ENCODE data around the gene TGFB1.

Gene TGFB1

DNA sequence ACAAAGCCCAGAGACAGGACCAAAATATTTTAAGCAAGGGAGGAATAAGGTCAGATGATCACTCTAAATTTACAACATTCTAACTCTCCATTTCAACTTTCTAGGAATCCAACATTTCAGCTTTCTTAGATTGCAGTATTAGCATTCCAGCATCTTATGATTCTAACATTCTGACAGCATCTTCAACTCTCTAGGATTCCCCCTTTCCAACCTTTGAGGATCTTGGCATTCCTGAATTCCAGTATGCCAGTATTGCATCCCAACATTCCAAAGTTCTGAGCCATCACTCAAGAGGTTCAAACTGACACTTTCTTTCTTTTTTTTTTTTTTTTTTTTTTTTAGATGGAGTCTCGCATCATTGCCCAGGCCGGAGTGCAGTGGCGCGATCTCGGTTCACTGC lies 13.8 kb downstream of the TGFB1 start:
- no peak for DNase-seq

DNA sequence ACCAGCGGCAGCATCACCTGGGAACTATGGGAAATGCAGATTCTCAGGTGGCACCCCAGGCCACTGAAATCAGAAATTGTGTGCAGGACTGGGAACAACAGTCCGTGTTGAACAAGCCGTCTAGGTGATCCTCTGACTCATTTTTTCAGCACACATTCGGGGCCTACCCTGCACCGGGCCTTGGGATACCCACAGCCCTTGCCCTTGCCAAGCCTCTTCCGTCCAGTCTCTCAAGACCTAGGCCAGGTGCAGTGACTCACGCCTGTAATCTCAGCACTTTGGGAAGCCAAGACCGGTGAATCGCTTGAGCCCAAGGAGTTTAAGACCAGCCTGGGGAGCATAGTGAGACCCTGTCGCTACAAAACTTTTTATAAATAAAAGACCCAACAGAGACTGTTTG lies 18.3 kb downstream of the TGFB1 start:
- DNase-seq = no peak

DNA sequence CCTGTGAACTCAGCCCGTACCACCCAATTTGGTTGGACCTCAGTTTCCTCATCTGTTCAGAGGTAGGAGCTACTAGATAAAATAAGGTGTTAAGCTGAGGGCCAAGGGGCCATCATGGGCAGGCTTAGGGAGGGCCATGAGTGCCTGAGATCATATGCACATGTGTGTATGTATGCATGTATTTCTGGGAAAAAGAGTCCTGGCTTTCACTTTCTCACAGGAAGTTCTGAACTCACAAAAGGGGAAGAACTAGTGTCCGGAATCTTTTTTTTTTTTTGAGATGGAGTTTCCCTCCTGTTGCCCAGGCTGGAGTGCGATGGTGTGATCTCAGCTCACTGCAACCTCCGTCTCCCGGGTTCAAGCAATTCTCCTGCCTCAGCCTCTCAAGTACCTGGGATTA lies 18.9 kb downstream of the TGFB1 start:
- no peak for DNase-seq

DNA sequence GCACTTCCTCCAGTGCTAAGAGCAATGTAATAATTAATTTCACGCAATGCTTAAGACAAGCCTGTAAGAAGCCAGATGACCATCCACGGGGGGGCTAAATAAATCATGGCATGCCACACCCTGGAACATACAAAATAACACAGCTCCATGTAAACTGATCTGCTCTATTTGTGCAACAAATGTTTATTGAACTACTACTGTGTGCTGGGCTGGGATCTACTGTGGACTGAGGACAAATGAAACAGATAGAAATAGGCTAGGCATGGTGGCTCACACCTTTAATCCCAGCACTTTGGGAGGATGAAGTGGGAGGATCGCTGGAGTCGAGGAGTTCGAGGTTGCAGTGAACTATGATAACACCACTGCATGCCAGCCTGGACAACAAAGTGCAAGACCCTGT lies 21.3 kb downstream of the TGFB1 start:
- no peak for DNase-seq

DNA sequence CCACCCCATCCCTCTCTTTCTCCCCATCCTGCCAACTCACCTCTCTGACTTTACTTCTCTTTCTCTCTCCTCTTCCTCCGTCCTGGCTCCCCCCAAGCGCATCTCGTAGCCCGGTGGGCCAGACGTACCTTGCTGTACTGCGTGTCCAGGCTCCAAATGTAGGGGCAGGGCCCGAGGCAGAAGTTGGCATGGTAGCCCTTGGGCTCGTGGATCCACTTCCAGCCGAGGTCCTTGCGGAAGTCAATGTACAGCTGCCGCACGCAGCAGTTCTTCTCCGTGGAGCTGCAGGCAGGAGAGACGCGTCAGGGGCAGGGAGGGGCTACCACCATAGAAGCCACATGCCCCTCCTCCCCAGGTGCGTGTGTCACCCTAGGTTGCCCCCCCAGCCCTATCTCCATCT lies 21.7 kb downstream of the TGFB1 start:
- no peak for DNase-seq

DNA sequence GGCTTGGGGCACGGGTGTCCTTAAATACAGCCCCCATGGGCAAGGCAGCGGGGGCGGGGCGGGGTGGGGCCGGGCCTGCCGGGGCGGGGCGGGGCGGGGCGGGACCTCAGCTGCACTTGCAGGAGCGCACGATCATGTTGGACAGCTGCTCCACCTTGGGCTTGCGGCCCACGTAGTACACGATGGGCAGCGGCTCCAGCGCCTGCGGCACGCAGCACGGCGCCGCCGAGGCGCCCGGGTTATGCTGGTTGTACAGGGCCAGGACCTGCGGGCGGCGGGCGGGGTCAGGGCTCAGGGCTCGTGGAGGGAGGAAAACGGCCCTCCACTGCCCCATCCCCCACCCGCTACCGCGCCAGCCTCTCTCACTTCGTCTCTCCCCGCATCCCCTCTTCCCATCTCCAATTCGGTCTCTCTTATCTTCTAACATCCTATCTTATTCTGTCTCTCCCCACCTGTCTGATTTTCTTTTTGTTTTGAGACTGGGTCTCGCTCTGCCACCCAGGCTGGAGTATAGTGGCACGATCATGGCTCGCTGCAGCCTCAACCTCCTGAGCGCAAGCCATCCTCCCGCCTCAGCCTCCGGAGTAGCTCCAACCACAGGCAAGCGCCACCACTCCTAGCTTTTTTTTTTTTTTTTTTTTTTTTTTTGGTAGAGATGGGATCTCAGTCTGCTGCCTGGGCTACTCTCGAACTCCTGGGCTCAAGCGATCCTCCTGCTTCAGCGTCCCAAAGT lies 22.6 kb downstream of the TGFB1 start:
- DNase-seq = no peak

DNA sequence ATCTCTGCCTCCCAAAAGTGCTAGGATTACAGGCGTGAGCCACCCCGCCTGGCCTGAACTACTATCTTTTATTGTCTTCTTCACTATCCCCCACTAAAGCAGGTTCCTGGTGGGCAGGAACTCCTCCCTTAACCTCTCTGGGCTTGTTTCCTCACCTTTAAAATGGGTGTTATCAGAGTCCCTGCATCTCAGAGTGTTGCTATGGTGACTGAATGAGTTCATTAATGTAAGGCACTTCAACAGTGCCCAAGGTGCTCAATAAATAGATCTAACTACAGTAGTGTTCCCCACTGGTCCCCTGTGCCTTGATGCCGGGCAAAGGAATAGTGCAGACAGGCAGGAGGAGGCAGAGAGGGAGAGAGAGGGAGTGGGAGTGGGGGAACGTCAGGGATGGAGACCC lies 23.2 kb downstream of the TGFB1 start:
- DNase-seq = no peak

DNA sequence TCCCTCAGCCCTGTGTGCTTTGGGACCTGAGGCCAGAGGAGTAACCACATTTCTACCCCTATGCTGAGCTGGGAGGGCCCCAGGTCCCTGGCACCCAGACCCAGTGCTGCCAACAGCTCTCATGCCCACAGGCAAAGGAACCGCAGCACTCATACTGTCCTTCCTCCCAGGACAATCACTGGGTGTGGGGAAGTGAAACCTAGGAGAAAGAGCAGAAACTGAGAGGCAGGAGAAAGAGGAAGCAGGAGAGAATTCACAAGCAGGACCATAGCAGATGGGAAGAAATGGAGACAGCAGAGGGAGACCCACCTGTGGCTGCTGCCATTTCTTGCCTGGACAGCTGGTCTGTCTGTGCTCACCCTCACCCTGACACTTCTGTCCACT lies 24.9 kb downstream of the TGFB1 start:
- DNase-seq = no peak

DNA sequence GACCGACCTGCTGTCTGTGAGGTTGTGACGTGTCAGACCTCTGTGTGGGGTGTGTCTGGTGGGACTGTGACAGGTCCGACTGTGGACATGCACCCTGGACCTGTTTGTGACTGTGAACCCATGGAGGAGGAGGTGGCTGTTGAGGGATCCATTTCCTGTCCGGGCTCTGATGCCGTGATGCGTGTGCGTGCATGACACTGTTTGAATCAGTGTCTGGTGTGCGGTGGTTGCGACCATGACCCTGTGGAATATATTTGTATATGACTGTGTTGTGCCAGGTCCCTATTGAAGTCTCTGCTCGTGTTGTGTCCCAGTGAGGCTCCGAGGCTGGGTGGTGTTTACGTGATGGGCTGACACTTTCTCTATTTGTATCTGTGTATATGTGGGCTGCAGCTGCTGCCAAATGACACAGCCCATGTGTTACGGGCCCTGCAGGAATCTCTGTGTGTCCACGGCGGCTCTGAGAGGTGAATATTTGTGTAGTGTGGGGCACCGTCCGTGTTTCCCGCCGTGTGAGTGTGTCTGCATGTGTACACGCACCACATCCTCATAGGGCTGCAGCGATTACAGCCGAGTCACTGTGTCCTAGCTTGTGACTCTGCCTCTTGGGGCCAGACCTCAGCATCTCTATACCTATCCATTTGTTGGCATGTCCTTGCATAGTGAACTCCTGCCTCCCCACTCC lies 25.4 kb downstream of the TGFB1 start:
- peak; percentile 70 for DNase-seq

DNA sequence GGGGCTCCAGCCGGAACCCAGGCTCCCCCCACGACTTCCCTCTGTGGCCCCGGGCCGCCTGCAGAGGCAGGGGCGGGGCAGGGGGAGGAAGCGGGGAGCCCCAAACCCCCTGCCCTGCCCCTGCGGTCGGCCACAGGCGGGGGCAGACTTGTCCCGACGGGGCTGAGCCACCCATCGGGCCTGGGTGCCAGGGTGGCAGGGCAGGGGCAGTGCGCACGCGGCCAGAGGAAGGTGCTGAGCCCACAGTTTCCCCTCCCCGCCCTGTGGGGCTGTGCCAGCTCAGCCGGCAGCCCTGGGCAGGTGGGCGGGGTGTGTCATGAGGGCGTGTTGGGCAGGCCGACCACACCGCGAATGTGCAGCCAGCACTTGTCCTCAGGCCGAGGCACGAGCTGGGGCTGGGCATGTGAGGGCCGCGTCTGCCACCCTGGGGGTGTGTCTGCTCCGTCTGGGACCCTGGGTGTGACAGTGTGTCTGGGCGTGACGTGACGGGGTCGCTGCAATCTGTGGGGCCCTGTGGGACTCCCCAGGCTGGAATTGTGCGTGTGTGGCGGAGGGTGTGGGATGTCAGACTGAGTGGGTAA lies 26.1 kb downstream of the TGFB1 start:
- DNase-seq = peak; percentile 93

DNA sequence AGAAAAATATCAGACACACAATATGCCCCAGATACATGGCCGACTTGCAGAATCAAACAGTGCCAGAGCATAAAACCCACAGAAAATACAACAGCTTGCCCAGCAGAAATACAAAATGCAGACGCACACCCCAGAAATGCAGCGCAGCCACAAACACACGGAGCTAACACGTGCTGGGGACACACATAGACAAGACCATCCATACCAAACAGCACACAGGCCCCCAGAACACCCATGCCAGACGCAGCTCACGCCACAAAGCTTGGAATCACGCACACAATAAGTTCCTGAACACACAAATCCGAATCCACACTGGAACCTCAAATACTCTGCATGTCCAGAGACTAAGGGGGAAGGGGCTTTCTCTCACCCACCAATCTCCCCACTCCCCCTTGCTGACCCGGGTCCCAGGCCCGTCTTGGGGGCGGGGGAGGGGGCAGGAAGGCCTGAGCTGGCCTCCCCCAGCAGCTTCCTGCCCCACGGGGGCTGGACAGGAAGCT lies 26.6 kb downstream of the TGFB1 start:
- DNase-seq = no peak

DNA sequence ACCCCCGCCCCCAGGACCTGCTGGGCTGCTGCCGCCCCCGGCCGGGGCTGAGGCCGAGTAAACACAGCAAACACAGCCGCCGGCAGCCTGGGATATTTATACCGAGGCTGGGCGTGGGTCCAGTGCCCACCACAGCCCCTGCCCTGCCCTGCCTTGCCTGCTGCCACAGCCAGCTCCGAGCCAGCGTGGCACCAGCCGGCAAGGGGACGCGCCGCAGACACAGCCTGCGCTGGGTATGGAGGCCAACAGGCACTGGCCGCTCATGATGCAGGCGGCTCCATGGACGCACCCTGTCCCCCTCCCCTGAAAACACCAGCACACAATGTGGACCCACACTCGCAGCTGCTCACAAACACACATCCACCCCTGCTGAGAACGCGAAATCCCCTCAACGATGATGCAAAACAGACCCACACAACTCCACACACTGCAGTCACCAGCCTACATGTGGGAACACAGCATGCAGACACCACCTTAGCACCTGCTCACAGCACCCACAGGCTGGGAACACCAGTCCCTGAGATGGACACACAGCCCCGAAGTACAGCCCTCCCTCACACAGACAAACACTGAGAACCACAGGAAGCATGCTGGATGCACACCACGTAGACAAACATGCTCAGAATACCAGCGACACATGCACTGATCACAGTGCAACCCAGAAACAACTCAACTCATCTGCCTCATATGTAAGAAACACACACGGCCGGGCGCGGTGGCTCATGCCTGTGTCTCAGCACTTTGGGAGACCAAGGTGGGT lies 27.6 kb downstream of the TGFB1 start:
- DNase-seq = no peak

DNA sequence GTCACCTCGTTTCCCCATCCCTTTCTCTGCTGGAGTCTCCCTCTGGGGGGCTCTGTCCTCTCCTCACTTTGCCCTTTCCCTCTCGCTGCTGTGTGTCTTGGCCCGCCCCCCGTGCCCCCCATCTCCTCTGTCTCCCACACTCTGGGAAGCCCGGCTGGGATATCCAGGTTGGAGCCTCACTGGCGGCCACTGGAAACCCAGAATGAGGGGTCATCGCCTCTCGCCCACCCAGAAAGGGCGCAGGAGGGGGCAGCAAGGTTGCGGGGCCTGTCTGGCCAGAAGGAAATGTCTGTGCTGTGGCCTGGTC lies 28.1 kb downstream of the TGFB1 start:
- DNase-seq = no peak

DNA sequence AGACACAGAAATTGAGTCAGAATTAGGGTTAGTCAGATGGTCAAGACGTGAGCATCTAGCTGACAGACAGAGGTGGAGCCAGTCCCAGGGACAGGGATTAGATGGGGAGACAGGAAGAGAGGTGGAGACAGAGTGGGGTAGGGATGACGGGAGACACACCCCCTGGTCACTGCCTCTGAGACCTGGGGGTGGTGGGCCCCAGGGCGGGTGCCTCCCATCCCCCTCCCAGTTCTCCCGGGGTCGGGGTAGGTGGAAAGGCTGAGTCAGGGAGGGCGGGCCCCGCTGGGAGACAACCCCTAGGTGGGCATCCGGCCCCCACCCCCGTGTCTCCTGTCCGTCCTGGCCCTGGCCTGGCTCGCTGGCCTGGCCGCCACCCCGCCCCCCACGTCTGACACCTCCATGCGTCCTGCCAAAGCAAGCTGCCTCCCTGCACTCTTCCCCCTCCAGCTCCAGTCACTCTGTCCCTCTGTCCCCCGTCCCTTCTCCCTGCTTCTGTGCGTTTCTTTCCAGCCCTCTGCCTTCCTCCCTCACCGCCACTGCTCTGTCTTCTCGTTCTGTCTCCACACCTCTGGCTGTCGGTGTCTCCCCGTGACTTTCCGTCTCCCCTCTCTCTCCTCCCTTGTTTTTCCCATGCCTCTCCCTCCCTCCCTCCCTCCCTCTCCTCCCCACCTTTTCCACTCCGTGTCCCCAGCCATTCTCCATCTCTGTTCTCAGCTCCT lies 28.6 kb downstream of the TGFB1 start:
- DNase-seq = no peak

DNA sequence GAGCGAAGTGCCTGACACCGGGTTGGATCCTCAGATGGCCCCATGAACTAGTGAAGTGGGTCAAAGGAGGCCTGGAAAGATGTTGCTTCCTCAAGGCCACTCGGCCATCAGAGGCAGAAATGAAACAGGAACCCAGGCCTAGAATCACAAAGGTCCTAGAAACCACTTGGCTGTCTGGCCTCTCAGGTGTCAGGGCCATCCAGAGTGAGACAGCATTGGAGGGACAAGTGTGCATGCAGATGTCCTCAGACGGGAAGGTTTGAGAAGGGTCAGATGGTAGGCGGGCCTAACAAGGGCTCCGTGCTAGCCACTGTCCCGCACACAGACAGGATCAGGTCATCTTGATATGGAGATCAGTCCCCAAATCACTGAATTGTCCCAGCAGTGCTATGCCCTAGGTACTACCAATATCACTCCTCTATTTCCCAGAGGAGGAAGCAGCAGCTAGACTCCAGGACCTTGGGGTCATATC lies 29.5 kb downstream of the TGFB1 start:
- DNase-seq = no peak

DNA sequence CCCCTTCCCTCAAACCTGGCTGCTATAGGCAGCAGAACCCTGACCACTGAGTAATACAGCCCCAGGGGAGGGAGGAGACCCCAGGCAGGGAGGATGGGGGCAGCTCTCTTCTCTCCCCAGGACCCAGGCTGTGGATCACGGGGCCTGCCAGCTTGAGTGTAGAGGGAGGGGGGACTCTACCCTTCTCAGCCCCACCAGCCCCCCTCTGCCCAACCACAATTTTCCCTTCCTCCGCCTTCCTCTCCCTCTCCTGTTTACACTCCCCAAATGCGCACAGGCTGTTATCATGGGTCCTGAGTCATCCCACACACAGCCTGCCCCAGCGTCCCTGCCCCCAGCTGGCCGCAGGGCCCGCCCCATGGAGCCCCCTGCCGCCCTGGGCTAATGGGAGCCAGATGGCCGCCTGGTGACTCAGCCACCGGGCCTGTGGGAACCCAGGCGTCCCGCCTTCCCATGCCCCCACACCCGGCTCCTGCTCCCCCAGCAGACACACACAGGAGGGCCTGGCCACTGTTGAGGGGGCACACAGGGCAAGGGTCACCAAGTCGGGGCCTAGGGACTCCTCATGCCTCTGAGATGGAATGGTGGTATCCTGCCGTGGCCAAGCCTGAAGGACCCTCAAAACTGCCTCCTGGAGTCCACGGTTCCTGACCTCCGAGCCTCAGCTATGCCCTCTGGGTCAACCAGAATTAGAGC lies 30.1 kb downstream of the TGFB1 start:
- no peak for DNase-seq

DNA sequence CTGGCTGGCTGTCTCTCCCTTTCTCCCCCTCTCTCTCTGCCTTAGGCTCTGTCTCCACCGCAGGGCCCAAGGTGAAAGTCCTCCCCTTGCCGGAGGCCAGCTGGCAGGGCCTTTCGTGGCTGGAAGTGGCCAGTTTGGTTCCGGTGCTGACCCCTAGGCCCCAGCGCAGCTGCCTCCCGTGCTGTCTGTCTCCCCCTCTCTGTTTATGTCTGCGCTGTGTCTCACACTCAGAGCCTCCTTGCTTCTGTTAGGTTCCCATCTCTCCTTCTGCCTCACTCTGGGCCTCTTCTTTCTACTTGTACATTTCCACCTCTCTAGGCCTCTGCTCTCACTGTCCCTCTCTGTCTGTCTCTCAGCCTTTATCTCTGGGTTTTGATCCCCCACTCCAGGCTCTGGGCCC lies 30.7 kb downstream of the TGFB1 start:
- no peak for DNase-seq

DNA sequence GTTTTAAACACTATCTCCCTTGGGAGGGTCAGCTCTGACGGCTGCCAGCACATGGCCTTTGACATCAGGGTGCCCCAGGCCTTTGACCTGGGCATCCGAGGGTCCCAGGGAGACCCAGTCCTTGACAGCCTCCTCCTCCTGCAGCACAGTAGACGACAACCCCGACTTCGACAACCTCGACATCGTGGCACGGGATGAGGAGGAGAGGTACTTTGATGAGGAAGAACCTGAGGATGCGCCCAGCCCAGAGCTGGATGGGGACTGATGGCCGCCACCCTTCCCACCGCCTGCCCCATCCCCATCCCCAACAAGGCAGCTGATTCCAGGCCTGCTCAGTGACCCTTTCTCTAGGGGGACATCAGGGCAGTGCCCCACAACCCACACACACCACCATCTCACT lies 31.3 kb downstream of the TGFB1 start:
- no peak for DNase-seq

DNA sequence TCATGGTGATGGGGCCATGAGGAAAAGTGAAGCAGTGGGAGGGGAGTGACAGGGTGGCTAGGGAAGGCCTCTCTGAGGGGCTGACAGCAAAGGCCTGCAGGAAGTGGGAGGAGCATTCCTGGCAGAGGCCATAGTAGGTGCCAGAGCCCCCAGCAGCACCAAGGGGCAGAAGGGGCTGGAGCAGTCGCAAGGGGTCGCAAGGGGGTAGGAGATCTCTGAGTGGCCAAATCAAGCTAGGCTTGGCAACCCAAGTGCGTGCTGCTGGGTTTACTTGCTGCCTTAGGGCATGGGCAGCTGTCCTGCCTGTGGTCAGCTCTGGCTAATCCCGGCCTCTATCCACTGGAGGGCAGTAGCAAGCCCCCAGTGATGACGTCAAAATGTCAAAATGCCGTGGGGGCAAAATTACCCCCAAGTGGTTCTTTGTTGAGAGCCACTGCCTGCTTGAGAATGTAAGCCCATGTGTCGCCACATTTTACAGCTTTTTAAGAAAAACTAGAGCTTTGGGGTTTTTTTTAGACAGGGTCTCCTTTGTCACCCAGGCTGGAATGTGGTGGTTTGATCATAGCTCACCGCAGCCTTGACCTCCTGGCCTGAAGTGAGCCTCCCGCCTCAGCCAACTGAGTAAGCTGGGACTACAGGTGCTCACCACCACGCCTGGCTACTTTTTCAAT lies 32.0 kb downstream of the TGFB1 start:
- no peak for DNase-seq

DNA sequence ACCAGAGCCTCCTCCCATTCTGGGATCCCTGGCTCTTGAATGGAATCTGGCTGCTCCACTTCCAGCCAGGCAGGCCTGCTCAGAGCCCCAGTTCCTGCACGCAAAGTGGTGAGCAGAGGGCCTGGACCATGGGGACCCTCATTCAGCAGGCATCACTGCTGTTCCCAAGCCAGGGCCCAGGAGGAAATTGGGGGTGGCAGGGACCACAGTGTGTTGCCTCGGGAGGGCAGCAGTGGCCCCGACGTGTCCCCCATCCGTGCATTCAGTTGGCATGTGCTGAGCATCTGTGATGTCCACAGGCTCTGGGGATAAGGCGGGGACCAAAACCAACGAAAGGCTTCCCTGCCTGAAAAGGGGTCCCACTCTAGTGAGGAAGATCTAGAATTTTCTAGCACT lies 32.5 kb downstream of the TGFB1 start:
- DNase-seq = no peak

DNA sequence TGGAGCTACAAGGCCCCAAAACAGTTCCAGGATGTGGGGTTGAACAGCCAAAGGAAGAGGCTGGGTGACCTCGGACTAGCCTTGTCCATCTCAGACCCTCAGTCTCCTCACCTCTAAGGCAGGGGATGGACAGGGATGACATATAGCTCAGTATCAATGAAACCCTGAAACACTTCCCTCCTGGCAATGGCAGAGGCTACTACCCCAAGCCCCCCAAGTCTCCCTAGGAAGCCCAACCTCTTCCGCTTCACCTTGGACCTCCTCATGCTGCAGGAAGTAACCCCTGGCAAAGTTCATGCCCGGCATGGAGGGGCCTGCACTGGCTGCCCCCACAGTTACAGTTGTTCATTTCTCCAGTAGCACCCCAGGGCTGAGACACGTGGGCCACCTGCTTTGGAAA lies 33.2 kb downstream of the TGFB1 start:
- no peak for DNase-seq

DNA sequence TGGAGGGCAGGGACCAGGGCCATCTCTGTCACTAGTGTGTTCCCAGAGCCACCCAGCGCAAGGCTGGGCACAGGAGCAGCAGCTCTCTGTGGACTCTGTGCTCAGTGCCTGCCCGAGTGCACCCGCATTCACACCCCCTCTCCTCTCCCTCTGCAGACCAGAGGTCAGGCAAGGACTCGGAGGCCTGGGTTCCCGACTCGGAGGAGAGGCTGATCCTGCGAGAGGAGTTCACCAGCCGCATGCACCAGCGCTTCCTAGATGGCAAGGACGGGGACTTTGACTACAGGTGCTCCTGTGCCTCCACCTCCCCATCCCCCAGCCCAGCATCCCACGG lies 33.6 kb downstream of the TGFB1 start:
- no peak for DNase-seq

Measured in stimulated activated CD4-positive, alpha-beta T cell treated with anti-CD3 and anti-CD28 coated beads, Interleukin-15, amount 100 ng/mL, for 24 hours (primary cell).